SK-N-SH treated with all-trans-retinoic acid at 6 μM for 48 hours (cell line): ENCODE results near the gene ATP6V0E2.

Source experiments
- ARNTL ChIP-seq: fragments of 450-650 bp; formaldehyde crosslinking; IDR thresholded peaks from 2 replicates; pipeline ENCODE4 v1.5.0; 2020; ENCODE audit warnings: low read depth, mild to moderate bottlenecking, moderate library complexity, borderline replicate concordance
- CREB5 ChIP-seq: fragments of 250-450 bp; sonication (Bioruptor Pico); IDR thresholded peaks from 2 replicates; pipeline ENCODE4 v1.5.1; 2020; ENCODE audit warnings: low read depth, mild to moderate bottlenecking, moderate library complexity
- CSRNP3 ChIP-seq: fragments of 250-450 bp; sonication (Bioruptor Pico); IDR thresholded peaks from 2 replicates; pipeline ENCODE4 v1.5.1; 2021; ENCODE audit warnings: mild to moderate bottlenecking, moderate library complexity
- GLIS3 ChIP-seq: fragments of 250-450 bp; sonication (Bioruptor Pico); IDR thresholded peaks from 2 replicates; pipeline ENCODE4 v1.5.0; 2020; ENCODE audit warnings: mild to moderate bottlenecking, moderate library complexity
- OSR1 ChIP-seq: fragments of 250-450 bp; sonication (Bioruptor Pico); IDR thresholded peaks from 2 replicates; pipeline ENCODE4 v1.8.0; 2022; ENCODE audit warnings: moderate library complexity, mild to moderate bottlenecking, inconsistent platforms
- PATZ1 ChIP-seq: fragments of 250-450 bp; sonication (Bioruptor Pico); IDR thresholded peaks from 2 replicates; pipeline ENCODE4 v1.8.0; 2020; ENCODE audit warnings: mild to moderate bottlenecking, moderate library complexity, borderline replicate concordance
- POU6F1 ChIP-seq: fragments of 250-450 bp; sonication (Bioruptor Pico); IDR thresholded peaks from 2 replicates; pipeline ENCODE4 v1.8.0; 2021; ENCODE audit warnings: low read depth, mild to moderate bottlenecking, moderate library complexity, borderline replicate concordance
- RARB ChIP-seq: fragments of 250-450 bp; sonication (Bioruptor Pico); IDR thresholded peaks from 2 replicates; pipeline ENCODE4 v1.8.0; 2021; ENCODE audit warnings: mild to moderate bottlenecking, moderate library complexity
- TCF4 ChIP-seq: fragments of 250-450 bp; sonication (Bioruptor Pico); IDR thresholded peaks from 2 replicates; pipeline ENCODE4 v1.8.0; 2021; ENCODE audit warnings: mild to moderate bottlenecking, moderate library complexity, borderline replicate concordance
- TOX ChIP-seq: fragments of 250-450 bp; sonication (Bioruptor Pico); IDR thresholded peaks from 2 replicates; pipeline ENCODE4 v1.8.0; 2021; ENCODE audit warnings: mild to moderate bottlenecking, moderate library complexity, borderline replicate concordance
- ZC3H10 ChIP-seq: fragments of 250-450 bp; sonication (Bioruptor Pico); IDR thresholded peaks from 2 replicates; pipeline ENCODE4 v1.5.1; 2021; ENCODE audit warnings: mild to moderate bottlenecking, moderate library complexity
- ZFP3 ChIP-seq: fragments of 250-450 bp; sonication (Bioruptor Pico); IDR thresholded peaks from 2 replicates; pipeline ENCODE4 v1.5.0; 2020; ENCODE audit warnings: mild to moderate bottlenecking, moderate library complexity
- ZNF565 ChIP-seq: fragments of 450-650 bp; formaldehyde crosslinking; conservative IDR thresholded peaks from 2 replicates; pipeline ENCODE4 v1.5.0; 2020; ENCODE audit warnings: low read depth, mild to moderate bottlenecking, moderate library complexity
- ZNF8 ChIP-seq: fragments of 450-650 bp; formaldehyde crosslinking; IDR thresholded peaks from 2 replicates; pipeline ENCODE4 v1.5.0; 2020; ENCODE audit warnings: mild to moderate bottlenecking, moderate library complexity

GRCh38 chr7:149862156-149862555, 11.6 kb upstream of the ATP6V0E2 start:
- TF ChIP-seq ZC3H10 (no peak), PATZ1 (no peak), OSR1 (CRISPR knock-in tag) (no peak), CREB5 (CRISPR knock-in tag) (no peak), ARNTL (CRISPR knock-in tag) (no peak), ZNF565 (no peak), ZNF8 (CRISPR knock-in tag) (no peak), TOX (CRISPR knock-in tag) (no peak), ZFP3 (CRISPR knock-in tag) (no peak), RARB (no peak), CSRNP3 (no peak), POU6F1 (CRISPR knock-in tag) (no peak), TCF4 (CRISPR knock-in tag) (no peak), GLIS3 (no peak)
